ENCODE results near the gene PPP1CA.

PPP1CA gene

DNA sequence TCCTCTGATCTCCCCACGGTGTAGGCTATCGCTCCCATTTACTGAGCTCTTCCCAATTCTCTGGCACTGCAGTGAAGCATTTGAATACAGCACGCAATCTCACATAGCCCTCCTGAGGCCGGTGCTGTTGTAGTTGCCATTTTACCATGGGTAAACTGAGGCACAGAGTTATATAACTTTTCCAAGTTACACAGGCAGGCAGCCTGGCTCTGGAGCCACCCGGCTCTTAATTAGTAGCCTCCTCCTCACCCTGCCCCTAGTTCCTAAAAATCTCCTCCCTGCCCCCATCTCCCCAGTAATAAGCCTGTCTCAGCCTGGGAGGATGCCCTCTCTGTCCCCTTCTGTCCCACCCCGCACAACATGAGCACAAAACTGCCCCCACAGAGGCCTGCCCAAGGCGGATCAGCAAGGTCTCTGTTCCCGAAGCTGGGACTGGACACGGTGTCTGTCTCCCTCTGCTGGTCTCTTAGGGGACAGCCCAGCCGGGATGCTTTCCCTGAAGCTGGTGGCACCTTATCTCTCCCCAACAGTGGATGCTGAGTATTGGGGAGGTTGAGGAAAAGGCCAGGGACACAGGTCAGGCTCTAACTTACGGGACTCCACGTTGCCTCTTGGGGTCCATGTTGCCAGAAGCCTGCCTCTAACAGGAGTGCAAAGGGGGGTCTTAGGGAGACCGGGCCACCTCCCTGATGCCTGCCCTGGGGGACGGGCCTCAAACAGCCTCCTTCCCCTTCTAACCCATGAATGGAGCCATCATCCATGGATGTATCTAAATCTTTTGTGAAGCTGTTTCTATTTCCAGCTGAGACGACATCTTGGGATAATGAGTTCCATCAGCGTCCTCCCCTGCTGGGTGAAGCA lies 19.2 kb downstream of the PPP1CA start:
- peak; percentile 74 for DNase-seq (ENCODE audit: low spot score)

GRCh38 chr11:67381244-67381972 lies 20.2 kb downstream of the PPP1CA start:
- DNase-seq (ENCODE audit: low spot score), result no peak

- DNase-seq (ENCODE audit: low spot score), result no peak
Measured at GRCh38 chr11:67379061-67380058, 22.3 kb downstream of the PPP1CA start.

- DNase-seq (ENCODE audit: low spot score), result no peak
Measured at GRCh38 chr11:67378544-67378943, 23.1 kb downstream of the PPP1CA start.

- no peak for DNase-seq (ENCODE audit: low spot score)
Measured at GRCh38 chr11:67376873-67377808, 24.5 kb downstream of the PPP1CA start.

- DNase-seq (ENCODE audit: low spot score), result no peak
Measured at GRCh38 chr11:67376063-67376820, 25.4 kb downstream of the PPP1CA start.

DNA sequence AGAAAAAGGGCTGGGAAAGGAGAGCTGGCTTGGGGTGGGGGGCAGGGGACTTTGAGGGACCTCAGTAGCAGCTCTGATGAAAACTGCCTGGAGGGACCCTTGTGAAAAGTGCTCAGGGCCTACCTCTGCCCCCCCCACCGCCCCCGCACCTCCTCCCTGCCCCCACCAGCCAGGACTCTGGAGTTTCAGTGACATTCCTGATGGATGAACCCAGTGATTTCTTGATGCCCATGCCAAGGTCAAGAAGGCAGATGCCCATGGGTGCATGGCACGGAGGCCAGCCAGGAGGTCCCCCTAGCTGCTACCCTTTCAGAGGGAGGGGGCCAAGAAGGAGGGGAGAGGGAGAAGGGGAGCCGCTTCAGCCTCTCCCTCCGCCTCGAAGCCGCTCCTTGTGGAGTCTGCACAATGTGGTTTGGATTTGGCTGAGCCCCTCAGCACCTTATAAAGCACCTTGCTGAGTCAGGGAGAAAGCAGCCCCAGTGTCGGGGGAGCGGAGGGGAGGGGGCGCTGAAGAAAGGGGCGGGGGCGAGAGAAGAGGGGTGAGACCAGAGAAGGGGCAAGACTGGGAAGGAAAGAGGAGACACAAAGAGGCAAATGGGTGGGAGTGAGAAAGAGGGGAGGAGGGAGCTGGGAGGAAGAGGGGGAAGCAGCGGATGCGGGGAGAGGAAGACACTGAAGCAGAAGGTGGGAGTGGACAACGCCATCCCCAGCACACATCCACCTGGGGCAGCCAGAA lies 26.2 kb downstream of the PPP1CA start:
- DNase-seq (ENCODE audit: low spot score), result no peak

- no peak for DNase-seq (ENCODE audit: low spot score)
Measured at GRCh38 chr11:67374571-67375281, 26.9 kb downstream of the PPP1CA start.

- DNase-seq (ENCODE audit: low spot score), result no peak
Measured at GRCh38 chr11:67373648-67374570, 27.7 kb downstream of the PPP1CA start.

- no peak for DNase-seq (ENCODE audit: low spot score)
Measured at GRCh38 chr11:67372993-67373647, 28.5 kb downstream of the PPP1CA start, which contains the start of gene CLCF1. Gene CLCF1 (minus strand): TSS chr11:67373598. CDS start chr11:67373539, 59 bp downstream.

- DNase-seq (ENCODE audit: low spot score), result no peak
Measured at GRCh38 chr11:67372321-67372992, 29.2 kb downstream of the PPP1CA start.

GRCh38 chr11:67371911-67372320 lies 29.7 kb downstream of the PPP1CA start:
- no peak for DNase-seq (ENCODE audit: low spot score)

DNA sequence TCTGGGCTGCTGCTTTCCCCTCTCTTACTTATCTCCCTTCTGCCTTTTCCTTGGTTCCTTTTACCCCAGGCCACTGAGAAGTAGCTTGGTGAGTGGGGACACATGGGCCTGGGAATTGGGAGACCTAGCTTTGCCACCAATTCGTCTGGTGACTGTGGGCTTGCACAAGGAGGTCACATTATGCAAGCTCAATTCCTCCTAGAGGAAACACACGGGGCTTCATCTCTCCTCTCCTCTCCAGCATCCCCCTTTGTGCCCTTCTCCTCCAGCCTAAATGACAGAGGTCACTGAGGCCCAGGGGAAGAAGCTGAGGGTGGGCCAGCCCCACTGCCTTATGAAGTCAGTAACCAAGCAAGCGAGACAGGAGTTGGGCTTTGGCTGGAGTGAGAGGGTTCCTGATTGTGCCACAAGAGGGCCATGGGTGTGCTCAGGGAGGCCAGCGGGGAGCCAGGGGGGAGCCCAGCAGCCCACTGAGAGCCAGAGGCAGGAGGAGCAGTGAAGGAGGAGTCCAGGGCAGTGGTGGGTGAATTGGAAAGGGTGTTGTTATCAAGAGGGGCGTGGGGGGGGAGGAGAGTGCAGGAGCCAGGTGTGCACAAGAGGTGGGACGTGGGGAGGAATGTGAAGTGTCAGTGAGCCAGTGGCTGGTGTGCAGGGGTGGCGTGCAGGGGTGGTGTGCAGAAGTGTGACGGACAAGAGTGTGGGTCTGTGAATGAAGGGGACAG lies 30.3 kb downstream of the PPP1CA start:
- DNase-seq (ENCODE audit: low spot score), result no peak

GRCh38 chr11:67370351-67371076 lies 31.1 kb downstream of the PPP1CA start:
- DNase-seq (ENCODE audit: low spot score), result no peak

GRCh38 chr11:67369801-67370284 lies 31.8 kb downstream of the PPP1CA start:
- no peak for DNase-seq (ENCODE audit: low spot score)
